COLO668 (cell line): Measurements from ENCODE around the gene CHTF8.

Source experiments
- DNase-seq: peaks from one replicate; lab custom pipeline; 2025; ENCODE audit not compliant: unreplicated experiment; lab: John Stamatoyannopoulos, UW

CHTF8 gene

GRCh38 chr16:69088684-69089083, 43.7 kb downstream of the CHTF8 start:
- no peak for DNase-seq

- no peak for DNase-seq
These were observed 45.2 kb downstream of the CHTF8 start for GRCh38 chr16:69087161-69087581.

- no peak for DNase-seq
These were observed 47.2 kb downstream of the CHTF8 start for GRCh38 chr16:69085032-69085695.

DNA sequence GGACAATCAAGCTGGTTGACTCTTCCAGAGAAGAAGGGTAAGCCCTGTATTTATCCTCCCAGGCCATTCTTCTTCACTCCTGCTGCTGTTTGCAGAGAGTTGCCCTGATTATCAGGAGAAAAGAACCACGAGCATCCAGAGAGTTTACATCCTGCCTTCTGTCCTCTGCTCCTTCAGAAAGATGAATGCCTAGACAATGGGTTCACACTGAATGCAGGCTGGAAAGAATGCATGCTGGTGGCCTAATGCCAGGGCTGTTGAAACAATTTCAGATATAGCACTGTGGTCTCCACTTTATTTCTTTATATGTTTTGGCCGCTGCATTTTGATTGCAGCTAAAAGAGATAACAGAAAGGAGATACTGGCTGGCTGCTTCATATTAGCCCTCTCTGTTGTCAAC, 48.1 kb downstream of the CHTF8 start:
- DNase-seq: no peak

DNA sequence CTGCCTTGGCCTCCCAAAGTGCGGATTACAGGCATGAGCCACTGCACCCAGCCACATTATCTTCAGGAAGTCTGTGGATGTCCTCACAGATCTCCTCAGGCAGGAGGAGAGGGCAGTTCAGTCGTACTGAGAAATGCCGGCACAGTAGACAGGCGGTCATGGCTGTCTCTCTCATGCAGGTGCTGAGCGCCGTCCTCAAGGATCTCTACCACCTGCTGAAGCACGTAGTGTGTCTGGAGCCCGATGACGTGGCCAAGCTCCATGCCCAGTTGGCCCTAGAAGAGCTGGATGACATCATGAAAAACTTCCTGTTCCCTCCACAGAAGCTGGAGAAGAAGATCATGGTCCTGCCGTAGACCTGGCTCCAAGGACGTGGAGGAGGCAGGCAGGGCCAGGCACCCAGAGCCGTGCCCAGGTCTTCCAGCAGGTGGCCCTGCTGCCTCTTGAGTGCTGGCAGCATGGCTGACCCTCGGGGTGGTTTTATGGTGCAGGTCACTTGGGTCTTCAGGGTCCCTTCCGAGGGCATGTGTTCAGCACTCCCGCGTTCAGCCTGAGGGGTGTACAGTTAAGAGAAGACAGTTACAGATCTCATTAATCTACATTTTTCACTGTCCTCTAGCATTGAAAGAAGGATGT, 49.0 kb downstream of the CHTF8 start:
- DNase-seq: no peak

- no peak for DNase-seq
These were observed 52.7 kb downstream of the CHTF8 start for GRCh38 chr16:69079697-69080096.

- no peak for DNase-seq
These were observed 54.3 kb downstream of the CHTF8 start for GRCh38 chr16:69078073-69078472.

- DNase-seq: no peak
These were observed 55.1 kb downstream of the CHTF8 start for GRCh38 chr16:69077251-69077650.

DNA sequence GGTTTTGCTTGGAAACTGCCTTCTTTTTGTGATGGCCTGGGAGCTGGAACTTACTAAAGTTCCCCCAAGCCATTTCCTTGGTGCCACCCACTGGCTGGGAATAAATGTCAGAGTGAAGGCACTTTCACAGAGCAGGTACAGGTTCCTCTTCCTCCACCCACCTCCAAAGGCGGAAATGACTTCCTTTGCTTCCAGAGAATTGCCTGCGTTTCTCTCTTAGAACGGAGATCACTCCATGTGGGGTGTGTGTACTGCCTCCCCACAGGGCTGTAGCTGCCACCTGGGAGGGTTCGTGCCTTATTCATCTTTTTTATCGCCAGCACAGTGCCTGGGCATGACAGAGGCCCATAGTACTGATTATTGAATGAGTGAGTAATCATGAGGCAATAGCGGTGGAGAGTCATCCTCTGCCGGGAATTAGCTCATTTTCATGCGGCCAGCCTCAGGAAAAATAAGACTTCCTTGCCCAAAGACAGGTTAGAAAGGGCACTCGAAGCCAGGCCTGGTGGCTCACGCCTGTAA, 59.1 kb downstream of the CHTF8 start:
- no peak for DNase-seq

- no peak for DNase-seq
These were observed 59.8 kb downstream of the CHTF8 start for GRCh38 chr16:69072640-69072974.

GRCh38 chr16:69071036-69071435, 61.4 kb downstream of the CHTF8 start:
- DNase-seq: no peak

DNA sequence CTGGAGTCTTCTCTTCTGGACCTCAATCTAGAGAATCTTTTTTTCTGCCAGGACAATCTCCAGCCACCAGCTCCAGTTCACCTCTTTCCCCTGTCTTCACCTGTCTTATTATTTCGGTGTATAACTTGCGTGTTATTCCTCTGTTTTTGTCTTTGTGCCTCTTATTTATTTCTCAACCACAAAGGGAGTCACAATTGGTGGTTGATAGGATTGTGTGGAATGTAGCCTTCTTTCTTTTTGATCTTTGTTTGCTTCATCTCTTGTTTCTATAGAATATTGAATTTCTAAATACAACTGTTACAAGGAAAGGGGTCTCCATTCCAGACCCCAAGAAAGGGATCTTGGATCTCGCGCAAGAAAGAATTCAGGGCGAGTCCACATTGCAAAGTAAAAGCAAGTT, 62.9 kb downstream of the CHTF8 start:
- DNase-seq: no peak
